Neural progenitor cell (in vitro differentiated cells): ENCODE measurements around the gene NARS2.

Source experiments
- CTCF ChIP-seq: fragments of 200-600 bp; sonication (generic); IDR thresholded peaks from 2 replicates; pipeline ENCODE4 v1.5.1; 2017; ENCODE audit warnings: antibody characterized with exemption, mild to moderate bottlenecking
- EZH2 ChIP-seq: fragments of 200-600 bp; sonication (generic); IDR thresholded peaks from 2 replicates; pipeline ENCODE4 v1.6.1; 2017; ENCODE audit warnings: antibody characterized with exemption, mild to moderate bottlenecking, moderate library complexity

DNA sequence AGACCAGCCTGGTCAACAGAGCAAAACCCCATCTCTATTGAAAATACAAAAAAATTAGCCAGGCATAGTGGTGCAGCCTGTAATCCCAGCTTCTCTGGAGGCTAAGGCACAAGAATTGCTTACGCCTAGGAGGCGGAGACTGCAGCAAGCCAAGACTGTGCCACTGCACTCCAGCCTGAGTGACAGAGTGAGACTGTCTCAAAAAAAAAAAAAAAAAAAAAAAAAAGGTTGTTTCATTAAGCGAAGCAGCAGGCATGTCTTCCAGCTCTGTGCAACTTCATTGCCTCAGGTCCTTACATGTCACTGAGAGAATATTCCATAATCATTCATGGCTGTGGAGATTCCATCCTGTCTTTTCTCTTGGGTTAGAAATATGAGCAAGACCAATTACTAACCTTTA lies 174.0 kb downstream of the NARS2 start:
- no peak for TF ChIP-seq CTCF
- no peak for TF ChIP-seq EZH2
